Neural progenitor cell (in vitro differentiated cells): Measurements from ENCODE around the gene EPN2. TPM values are rescaled to one million over a fixed set of nuclear protein-coding genes. Genes with fewer than 3 reads are reported as not detected.

ENCODE experiments used
- DNase-seq: peaks from one replicate; pipeline ENCODE4 v3.0.0-alpha.2; 2016; ENCODE audit warnings: low spot score
- H2AFZ ChIP-seq: fragments of 200-600 bp; sonication (generic); replicated peaks from 2 replicates; pipeline ENCODE4 v1.6.1; 2016; ENCODE audit warnings: antibody characterized with exemption
- H3F3A ChIP-seq: fragments of 200-600 bp; sonication (generic); 2 replicates; pipeline ENCODE4 v1.6.1; 2016; ENCODE audit warnings: antibody characterized with exemption, low read depth
- H3K27ac ChIP-seq: fragments of 200-600 bp; sonication (generic); 2 replicates; pipeline ENCODE4 v1.5.1; 2016; ENCODE audit warnings: mild to moderate bottlenecking
- H3K27me3 ChIP-seq: fragments of 200-600 bp; sonication (generic); 2 replicates; pipeline ENCODE4 v1.6.1; 2016; ENCODE audit warnings: mild to moderate bottlenecking, moderate library complexity
- H3K36me3 ChIP-seq: fragments of 200-600 bp; sonication (generic); 2 replicates; pipeline ENCODE4 v1.5.1; 2016
- H3K4me1 ChIP-seq: fragments of 200-600 bp; sonication (generic); 2 replicates; pipeline ENCODE4 v1.6.1; 2016; ENCODE audit warnings: mixed run types
- H3K4me2 ChIP-seq: fragments of 200-600 bp; sonication (generic); 2 replicates; pipeline ENCODE4 v1.6.1; 2016
- H3K4me3 ChIP-seq: fragments of 200-600 bp; sonication (generic); 2 replicates; pipeline ENCODE4 v1.5.1; 2016
- H3K79me2 ChIP-seq: fragments of 200-600 bp; sonication (generic); 2 replicates; pipeline ENCODE4 v1.6.1; 2016; ENCODE audit warnings: low read depth
- H3K9ac ChIP-seq: fragments of 200-600 bp; sonication (generic); 2 replicates; pipeline ENCODE4 v1.6.1; 2016
- H3K9me3 ChIP-seq: fragments of 200-600 bp; sonication (generic); 2 replicates; pipeline ENCODE4 v1.5.1; 2016; ENCODE audit warnings: low read depth
- H4K20me1 ChIP-seq: fragments of 200-600 bp; sonication (generic); 2 replicates; pipeline ENCODE4 v1.6.1; 2016; ENCODE audit warnings: low read depth
- H3K27ac Mint-ChIP-seq: 3 replicates; pipeline ENCODE4 v1.8.0; 2021; ENCODE audit warnings: mixed read lengths
- H3K27me3 Mint-ChIP-seq: 2 replicates; pipeline ENCODE4 v1.8.0; 2022; ENCODE audit warnings: low read depth, mild to moderate bottlenecking, inconsistent platforms, moderate library complexity, mixed read lengths; ENCODE audit not compliant: insufficient read depth
- H3K36me3 Mint-ChIP-seq: 3 replicates; pipeline ENCODE4 v1.8.0; 2021; ENCODE audit warnings: mixed read lengths
- H3K4me1 Mint-ChIP-seq: 3 replicates; pipeline ENCODE4 v1.8.0; 2021; ENCODE audit warnings: mixed read lengths
- H3K4me3 Mint-ChIP-seq: 3 replicates; pipeline ENCODE4 v1.8.0; 2021; ENCODE audit warnings: mild to moderate bottlenecking, moderate library complexity, mixed read lengths
- H3K9me3 Mint-ChIP-seq: 3 replicates; pipeline ENCODE4 v1.8.0; 2020; ENCODE audit warnings: mixed read lengths
- CTCF ChIP-seq: fragments of 200-600 bp; sonication (generic); IDR thresholded peaks from 2 replicates; pipeline ENCODE4 v1.5.1; 2017; ENCODE audit warnings: antibody characterized with exemption, mild to moderate bottlenecking
- EZH2 ChIP-seq: fragments of 200-600 bp; sonication (generic); IDR thresholded peaks from 2 replicates; pipeline ENCODE4 v1.6.1; 2017; ENCODE audit warnings: antibody characterized with exemption, mild to moderate bottlenecking, moderate library complexity
- EZH2phosphoT487 ChIP-seq: fragments of 200-600 bp; sonication (generic); IDR thresholded peaks from 2 replicates; pipeline ENCODE4 v1.6.1; 2017; ENCODE audit warnings: antibody characterized with exemption
- total RNA-seq: library from RNA; depleted of rRNA; stranded (reverse); fragments of >200 nt; gene quantifications from 2 replicates; pipeline ENCODE4 v1.2.3, GENCODE V29; 2015; ENCODE audit warnings: low replicate concordance

The EPN2 gene
- total RNA-seq, 1 donor from 2014 or later = 30.5 TPM

- Mint-ChIP-seq H3K9me3 (no peaks in the 10 kb centered on the region), H3K4me3 (no peak overlapping the region), H3K36me3 (peaks cover 33% of the 10 kb centered on the region), H3K27me3 (peaks cover 1% of the 10 kb centered on the region), H3K4me1 (peaks cover 47% of the 10 kb centered on the region), H3K27ac (no peak overlapping the region)
- no peaks in the 10 kb centered on the region for H3K27me3 ChIP-seq
- H3K9ac ChIP-seq = no peak overlapping the region
- H3F3A ChIP-seq = peaks cover 11% of the 10 kb centered on the region
- H3K4me1 ChIP-seq = peaks cover 10% of the 10 kb centered on the region
- no peak for DNase-seq
- H3K4me2 ChIP-seq = no peak overlapping the region
- no peak overlapping the region for H3K4me3 ChIP-seq
- H3K27ac ChIP-seq = no peak overlapping the region
- no peak for TF ChIP-seq EZH2
- TF ChIP-seq EZH2phosphoT487 = no peak
- no peak for TF ChIP-seq CTCF
- H3K36me3 ChIP-seq = no peaks in the 10 kb centered on the region
- H4K20me1 ChIP-seq = peaks cover 26% of the 10 kb centered on the region
- H3K79me2 ChIP-seq = no peaks in the 10 kb centered on the region
- H2AFZ ChIP-seq = no peak overlapping the region
- no peaks in the 10 kb centered on the region for H3K9me3 ChIP-seq
Measured at GRCh38 chr17:19312406-19312805, 75.2 kb downstream of the EPN2 start.

GRCh38 chr17:19313066-19313745, 76.0 kb downstream of the EPN2 start:
- H3K27ac Mint-ChIP-seq = no peak overlapping the region
- H3K27me3 ChIP-seq = no peaks in the 10 kb centered on the region
- peaks cover 26% of the 10 kb centered on the region for H4K20me1 ChIP-seq
- no peaks in the 10 kb centered on the region for H3K36me3 ChIP-seq
- H3K9me3 ChIP-seq = no peaks in the 10 kb centered on the region
- TF ChIP-seq EZH2phosphoT487 = no peak
- TF ChIP-seq EZH2 = no peak
- TF ChIP-seq CTCF = no peak
- no peak overlapping the region for H2AFZ ChIP-seq
- H3K4me1 ChIP-seq = peaks cover 10% of the 10 kb centered on the region
- no peak for DNase-seq
- H3K4me1 Mint-ChIP-seq = peaks cover 55% of the 10 kb centered on the region
- peaks cover 35% of the 10 kb centered on the region for H3K36me3 Mint-ChIP-seq
- peaks cover 3% of the 10 kb centered on the region for H3K27me3 Mint-ChIP-seq
- no peak overlapping the region for H3K27ac ChIP-seq
- peaks cover 11% of the 10 kb centered on the region for H3F3A ChIP-seq
- H3K9ac ChIP-seq = no peak overlapping the region
- no peaks in the 10 kb centered on the region for H3K79me2 ChIP-seq
- H3K4me2 ChIP-seq = no peak overlapping the region
- H3K4me3 Mint-ChIP-seq = no peak overlapping the region
- no peaks in the 10 kb centered on the region for H3K9me3 Mint-ChIP-seq
- no peak overlapping the region for H3K4me3 ChIP-seq

- TF ChIP-seq EZH2 (no peak), EZH2phosphoT487 (no peak), CTCF (no peak)
- Histone ChIP-seq H3K4me2 (no peak overlapping the region), H3K36me3 (no peaks in the 10 kb centered on the region), H3K4me3 (no peak overlapping the region), H3K9me3 (no peaks in the 10 kb centered on the region), H3K4me1 (peaks cover 10% of the 10 kb centered on the region), H3K9ac (no peak overlapping the region), H4K20me1 (peaks cover 24% of the 10 kb centered on the region), H3K27ac (no peak overlapping the region), H3K27me3 (no peaks in the 10 kb centered on the region), H3K79me2 (no peaks in the 10 kb centered on the region), H2AFZ (no peak overlapping the region), H3F3A (peaks cover 11% of the 10 kb centered on the region)
- DNase-seq = no peak
- Mint-ChIP-seq H3K9me3 (no peaks in the 10 kb centered on the region), H3K4me1 (peaks cover 54% of the 10 kb centered on the region), H3K36me3 (peaks cover 31% of the 10 kb centered on the region), H3K27me3 (peaks cover 3% of the 10 kb centered on the region), H3K27ac (no peak overlapping the region), H3K4me3 (no peak overlapping the region)
Measured at GRCh38 chr17:19313746-19314651, 76.8 kb downstream of the EPN2 start.
